CD8-positive, alpha-beta memory T cell (primary cell): ENCODE measurements around the gene PFN3. TPM values are rescaled to one million over a fixed set of nuclear protein-coding genes. Genes with fewer than 3 reads are reported as not detected.

Experiments
- CTCF ChIA-PET: fragments of 350-600 bp; sonication (Branson Sonifier 250); formaldehyde crosslinking; loops from one replicate; lab custom pipeline; 2021; ENCODE audit warnings: antibody characterized with exemption; lab: Charles Lee
- POLR2A ChIA-PET: fragments of 350-600 bp; sonication (Branson Sonifier 250); formaldehyde crosslinking; loops from one replicate; lab custom pipeline; 2021; ENCODE audit warnings: antibody characterized with exemption; lab: Charles Lee
- DNase-seq, 5 donors: peaks; one replicate each; pipeline versions ENCODE4 v3.0.0 to v3.0.0-alpha.2; 2020 to 2022; ENCODE audit warnings: mixed read lengths in 1 of 5
- H3K27ac ChIP-seq: one replicate; pipeline ENCODE4 v1.7.0; 2013; ENCODE audit warnings: low read depth, mild to moderate bottlenecking, low read length, moderate library complexity
- H3K27me3 ChIP-seq: 2 replicates; pipeline ENCODE4 v1.7.0; 2013; ENCODE audit warnings: low read length, mild to moderate bottlenecking; ENCODE audit not compliant: insufficient read depth, poor library complexity, severe bottlenecking
- H3K36me3 ChIP-seq: 2 replicates; pipeline ENCODE4 v1.7.0; 2013; ENCODE audit warnings: mild to moderate bottlenecking, low read length, moderate library complexity; ENCODE audit not compliant: insufficient read depth
- H3K4me1 ChIP-seq: 2 replicates; pipeline ENCODE4 v1.7.0; 2013; ENCODE audit warnings: mild to moderate bottlenecking, low read length, moderate library complexity; ENCODE audit not compliant: insufficient read depth
- H3K4me3 ChIP-seq: 2 replicates; pipeline ENCODE4 v1.7.0; 2013; ENCODE audit warnings: mild to moderate bottlenecking, low read length
- H3K9me3 ChIP-seq: 2 replicates; pipeline ENCODE4 v1.7.0; 2013; ENCODE audit warnings: mild to moderate bottlenecking, low read length
- H3K27ac Mint-ChIP-seq, 8 donors: one replicate each; pipeline ENCODE4 v1.8.0; 2020 to 2021; ENCODE audit warnings: mixed read lengths in 8 of 8, mild to moderate bottlenecking in 6 of 8, inconsistent platforms in 3 of 8, moderate library complexity in 3 of 8
- H3K27me3 Mint-ChIP-seq, 2 donors: one replicate each; pipeline ENCODE4 v1.8.0; 2020 to 2021; ENCODE audit warnings: mixed read lengths in 2 of 2, mild to moderate bottlenecking in 1 of 2, moderate library complexity in 1 of 2
- H3K36me3 Mint-ChIP-seq, 3 donors: one replicate each; pipeline ENCODE4 v1.8.0; 2020 to 2021; ENCODE audit warnings: mixed read lengths in 3 of 3, inconsistent platforms in 1 of 3, mild to moderate bottlenecking in 1 of 3
- H3K4me1 Mint-ChIP-seq, 3 donors: one replicate each; pipeline ENCODE4 v1.8.0; 2020 to 2021; ENCODE audit warnings: mixed read lengths in 3 of 3, inconsistent platforms in 1 of 3, mild to moderate bottlenecking in 1 of 3
- H3K4me3 Mint-ChIP-seq, 7 donors: one replicate each; pipeline ENCODE4 v1.8.0; 2020 to 2021; ENCODE audit warnings: mixed read lengths in 7 of 7, mild to moderate bottlenecking in 6 of 7, moderate library complexity in 4 of 7, inconsistent platforms in 2 of 7
- H3K9me3 Mint-ChIP-seq, 5 donors: one replicate each; pipeline ENCODE4 v1.8.0; 2020 to 2022; ENCODE audit warnings: mixed read lengths in 5 of 5, mild to moderate bottlenecking in 3 of 5, moderate library complexity in 2 of 5, inconsistent platforms in 1 of 5
- polyA plus RNA-seq: library from polyadenylated mRNA; unstranded; fragments of 300-500 nt; fragmentation: Illumina TruSeq; gene quantifications from one replicate; pipeline ENCODE4 v1.2.3, GENCODE V29; 2021
- total RNA-seq, 2 experiments: library from RNA; stranded (reverse); gene quantifications; one replicate each; pipeline ENCODE4 v1.2.3, GENCODE V29; 2021

PFN3 gene
- total and polyA plus RNA-seq, 3 experiments from 2014 or later: not detected

- Mint-ChIP-seq H3K27me3 (peaks cover 0 to 9% of the 10 kb centered on the region in 2 donors), H3K4me1 (peaks cover 32 to 51% (median 35%) of the 10 kb centered on the region in 3 donors), H3K4me3 (peak overlapping the region in 2 of 7 donors; percentile 22 to 36), H3K27ac (peak overlapping the region in 5 of 8 donors; percentile 11 to 94 (median 21)), H3K9me3 (no peaks in the 10 kb centered on the region), H3K36me3 (no peaks in the 10 kb centered on the region)
- H3K4me3 ChIP-seq: no peak overlapping the region
- H3K4me1 ChIP-seq: peaks cover 40% of the 10 kb centered on the region
- H3K36me3 ChIP-seq: no peaks in the 10 kb centered on the region
- no peaks in the 10 kb centered on the region for H3K27me3 ChIP-seq
- ChIA-PET POLR2A (interaction anchor here (1.4 to 5.6 kb wide), 4 partner anchors 21 to 49 kb away, joined by 4 to 112 read pairs (median 74); partner anchors contain the start of genes GRK6 and PRR7), CTCF (interaction anchor here (1.4 to 12.4 kb wide), 10 partner anchors 10 to 95 kb away, joined by 3 to 307 read pairs (median 88); partner anchors contain the start of genes GRK6, PDLIM7, PRR7 and RGS14)
- no peaks in the 10 kb centered on the region for H3K9me3 ChIP-seq
- no peak overlapping the region for H3K27ac ChIP-seq
- no peak for DNase-seq
Measured at GRCh38 chr5:177405805-177406204, 5.3 kb upstream of the PFN3 start.

- Mint-ChIP-seq H3K27me3 (peaks cover 0 to 9% of the 10 kb centered on the region in 2 donors), H3K36me3 (no peaks in the 10 kb centered on the region), H3K27ac (peak overlapping the region in 2 of 8 donors; percentile 75 to 94), H3K4me1 (peaks cover 27 to 46% (median 30%) of the 10 kb centered on the region in 3 donors), H3K4me3 (peak overlapping the region in 3 of 7 donors; percentile 39 to 64 (median 46)), H3K9me3 (no peaks in the 10 kb centered on the region)
- H3K36me3 ChIP-seq: no peaks in the 10 kb centered on the region
- POLR2A ChIA-PET: interaction anchor here (1.4 to 5.6 kb wide), 5 partner anchors 15 to 49 kb away, joined by 4 to 112 read pairs (median 54); partner anchors contain the start of genes GRK6 and PRR7
- no peak for DNase-seq
- peaks cover 35% of the 10 kb centered on the region for H3K4me1 ChIP-seq
- H3K27ac ChIP-seq: no peak overlapping the region
- H3K9me3 ChIP-seq: no peaks in the 10 kb centered on the region
- no peak overlapping the region for H3K4me3 ChIP-seq
- CTCF ChIA-PET: interaction anchor here (1.0 to 12.4 kb wide), 17 partner anchors 10 to 96 kb away, joined by 3 to 307 read pairs (median 55); partner anchors contain the start of genes GRK6, LMAN2, PDLIM7 and PRR7
- no peaks in the 10 kb centered on the region for H3K27me3 ChIP-seq
Measured at GRCh38 chr5:177405312-177405711, 4.9 kb upstream of the PFN3 start.

GRCh38 chr5:177404641-177405179, 4.2 kb upstream of the PFN3 start:
- Histone ChIP-seq H3K4me1 (peaks cover 35% of the 10 kb centered on the region), H3K9me3 (no peaks in the 10 kb centered on the region), H3K36me3 (no peaks in the 10 kb centered on the region), H3K27ac (peak overlapping the region; percentile 57), H3K4me3 (peak overlapping the region; percentile 23), H3K27me3 (no peaks in the 10 kb centered on the region)
- Mint-ChIP-seq H3K27me3 (peaks cover 0 to 11% of the 10 kb centered on the region in 2 donors), H3K4me3 (peak overlapping the region; percentile 46 to 91 (median 57)), H3K36me3 (no peaks in the 10 kb centered on the region), H3K9me3 (no peaks in the 10 kb centered on the region), H3K27ac (peak overlapping the region in 6 of 8 donors; percentile 32 to 94 (median 62)), H3K4me1 (peaks cover 26 to 46% (median 30%) of the 10 kb centered on the region in 3 donors)
- ChIA-PET CTCF (interaction anchor here (0.6 to 12.4 kb wide), 28 partner anchors 11 to 268 kb away, joined by 3 to 307 read pairs (median 16); partner anchors contain the start of genes DBN1, GRK6, LMAN2 and PDLIM7), POLR2A (interaction anchor here (0.8 to 5.6 kb wide), 11 partner anchors 8 to 93 kb away, joined by 3 to 112 read pairs (median 5); partner anchors contain the start of genes GRK6, PDLIM7 and PRR7)
- no peak for DNase-seq

- Histone ChIP-seq H3K4me3 (peak overlapping the region; percentile 69), H3K4me1 (peaks cover 35% of the 10 kb centered on the region), H3K27me3 (no peaks in the 10 kb centered on the region), H3K9me3 (no peaks in the 10 kb centered on the region), H3K36me3 (no peaks in the 10 kb centered on the region), H3K27ac (peak overlapping the region; percentile 57)
- peak; percentile 75 to 91 (median 82) for DNase-seq
- H3K9me3 Mint-ChIP-seq: no peaks in the 10 kb centered on the region
- H3K27ac Mint-ChIP-seq: peak overlapping the region in 7 of 8 donors; percentile 26 to 94 (median 83)
- H3K27me3 Mint-ChIP-seq: peaks cover 0 to 11% of the 10 kb centered on the region in 2 donors
- ChIA-PET POLR2A (interaction anchor here (0.6 to 5.6 kb wide), 14 partner anchors 9 to 100 kb away, joined by 3 to 112 read pairs (median 4); partner anchors contain the start of genes GRK6, PDLIM7, PRELID1 and PRR7), CTCF (interaction anchor here (0.6 to 12.4 kb wide), 37 partner anchors 7 to 268 kb away, joined by 3 to 307 read pairs (median 7); partner anchors contain the start of genes DBN1, GRK6, LMAN2 and MXD3)
- peaks cover 26 to 42% (median 30%) of the 10 kb centered on the region in 3 donors for H3K4me1 Mint-ChIP-seq
- H3K4me3 Mint-ChIP-seq: peak overlapping the region; percentile 78 to 91 (median 84)
- H3K36me3 Mint-ChIP-seq: no peaks in the 10 kb centered on the region
Measured at GRCh38 chr5:177403792-177404640, 3.6 kb upstream of the PFN3 start.

GRCh38 chr5:177403102-177403791, 2.8 kb upstream of the PFN3 start:
- DNase-seq: peak; percentile 57 to 79 (median 64)
- Mint-ChIP-seq H3K9me3 (no peaks in the 10 kb centered on the region), H3K36me3 (no peaks in the 10 kb centered on the region), H3K27ac (peak overlapping the region in 7 of 8 donors; percentile 35 to 94 (median 80)), H3K4me3 (peak overlapping the region; percentile 78 to 91 (median 84)), H3K4me1 (peaks cover 26 to 42% (median 30%) of the 10 kb centered on the region in 3 donors), H3K27me3 (peaks cover 0 to 11% of the 10 kb centered on the region in 2 donors)
- no peaks in the 10 kb centered on the region for H3K36me3 ChIP-seq
- H3K27me3 ChIP-seq: no peaks in the 10 kb centered on the region
- peak overlapping the region; percentile 69 for H3K4me3 ChIP-seq
- H3K4me1 ChIP-seq: peaks cover 35% of the 10 kb centered on the region
- CTCF ChIA-PET: interaction anchor here (0.7 to 12.4 kb wide), 35 partner anchors 8 to 285 kb away, joined by 3 to 307 read pairs (median 8); partner anchors contain the start of genes DBN1, GRK6, LMAN2 and MXD3
- no peaks in the 10 kb centered on the region for H3K9me3 ChIP-seq
- POLR2A ChIA-PET: interaction anchor here (0.6 to 5.6 kb wide), 15 partner anchors 11 to 100 kb away, joined by 3 to 112 read pairs (median 3); partner anchors contain the start of genes GRK6, PRELID1, PRR7 and RAB24
- peak overlapping the region; percentile 57 for H3K27ac ChIP-seq

GRCh38 chr5:177402271-177403043, 2.0 kb upstream of the PFN3 start:
- Histone ChIP-seq H3K36me3 (no peaks in the 10 kb centered on the region), H3K4me3 (peak overlapping the region; percentile 69), H3K4me1 (peaks cover 35% of the 10 kb centered on the region), H3K27ac (no peak overlapping the region), H3K27me3 (no peaks in the 10 kb centered on the region), H3K9me3 (no peaks in the 10 kb centered on the region)
- Mint-ChIP-seq H3K27ac (peak overlapping the region in 6 of 8 donors; percentile 57 to 94 (median 82)), H3K4me3 (peak overlapping the region; percentile 78 to 91 (median 84)), H3K27me3 (peaks cover 0 to 10% of the 10 kb centered on the region in 2 donors), H3K4me1 (peaks cover 26 to 42% (median 30%) of the 10 kb centered on the region in 3 donors), H3K36me3 (no peaks in the 10 kb centered on the region), H3K9me3 (no peaks in the 10 kb centered on the region)
- CTCF ChIA-PET: interaction anchor here (0.7 to 12.4 kb wide), 30 partner anchors 9 to 289 kb away, joined by 3 to 307 read pairs (median 14); partner anchors contain the start of genes GRK6, LMAN2, MXD3 and PDLIM7
- POLR2A ChIA-PET: interaction anchor here (0.5 to 5.6 kb wide), 12 partner anchors 12 to 99 kb away, joined by 3 to 112 read pairs (median 5); partner anchors contain the start of genes GRK6, PRELID1, PRR7 and RAB24
- DNase-seq: peak; percentile 29 to 78 (median 47)
